ENCODE data around the gene SLC35A3.

DNA sequence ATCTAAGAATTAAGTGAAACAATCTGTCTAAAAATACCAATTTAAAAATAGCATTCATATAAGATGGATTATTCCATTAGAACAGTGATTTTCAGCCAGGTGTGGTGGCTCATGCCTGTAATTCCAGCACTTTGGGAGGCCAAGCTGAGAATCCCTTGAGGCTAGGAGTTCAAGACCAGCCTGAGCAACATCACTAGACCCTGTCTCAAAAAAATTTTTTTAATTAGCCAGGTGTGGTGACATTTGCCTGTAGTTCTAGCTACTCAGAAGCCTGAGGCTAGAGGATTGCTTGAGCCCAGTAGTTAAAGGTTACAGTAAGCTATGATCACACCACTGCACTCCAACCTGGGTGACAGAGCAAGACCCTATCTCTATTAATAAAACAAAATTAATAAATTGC lies 35.0 kb upstream of the SLC35A3 start:
- TF ChIP-seq, protein P1, sequence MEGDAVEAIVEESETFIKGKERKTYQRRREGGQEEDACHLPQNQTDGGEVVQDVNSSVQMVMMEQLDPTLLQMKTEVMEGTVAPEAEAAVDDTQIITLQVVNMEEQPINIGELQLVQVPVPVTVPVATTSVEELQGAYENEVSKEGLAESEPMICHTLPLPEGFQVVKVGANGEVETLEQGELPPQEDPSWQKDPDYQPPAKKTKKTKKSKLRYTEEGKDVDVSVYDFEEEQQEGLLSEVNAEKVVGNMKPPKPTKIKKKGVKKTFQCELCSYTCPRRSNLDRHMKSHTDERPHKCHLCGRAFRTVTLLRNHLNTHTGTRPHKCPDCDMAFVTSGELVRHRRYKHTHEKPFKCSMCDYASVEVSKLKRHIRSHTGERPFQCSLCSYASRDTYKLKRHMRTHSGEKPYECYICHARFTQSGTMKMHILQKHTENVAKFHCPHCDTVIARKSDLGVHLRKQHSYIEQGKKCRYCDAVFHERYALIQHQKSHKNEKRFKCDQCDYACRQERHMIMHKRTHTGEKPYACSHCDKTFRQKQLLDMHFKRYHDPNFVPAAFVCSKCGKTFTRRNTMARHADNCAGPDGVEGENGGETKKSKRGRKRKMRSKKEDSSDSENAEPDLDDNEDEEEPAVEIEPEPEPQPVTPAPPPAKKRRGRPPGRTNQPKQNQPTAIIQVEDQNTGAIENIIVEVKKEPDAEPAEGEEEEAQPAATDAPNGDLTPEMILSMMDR (IDR thresholded peaks at IDR 0.05), result no peak
- no peak for TF ChIP-seq ZFX (IDR thresholded peaks at IDR 0.05; ENCODE audit: borderline replicate concordance)
